Liver (tissue), 3 donors: Measurements from ENCODE around the gene WNT8A.

Source experiments
- FOXA1 ChIP-seq: IDR thresholded peaks from 2 replicates; pipeline ENCODE4 v1.6.1; 2016; ENCODE audit warnings: antibody characterized with exemption
- GABPA ChIP-seq, 2 donors: IDR thresholded peaks in 1 of 2; conservative IDR thresholded peaks in 1 of 2; 2 replicates each; pipeline ENCODE4 v1.6.1; 2016; ENCODE audit warnings: antibody characterized with exemption in 2 of 2, mild to moderate bottlenecking in 1 of 2, moderate library complexity in 1 of 2
- HNF4A ChIP-seq, 2 donors: conservative IDR thresholded peaks; 2 replicates each; pipeline ENCODE4 v1.6.1; 2016; ENCODE audit warnings: antibody characterized with exemption in 2 of 2, mild to moderate bottlenecking in 2 of 2
- JUND ChIP-seq, 2 donors: IDR thresholded peaks; 2 replicates each; pipeline ENCODE4 v1.6.1; 2016; ENCODE audit warnings: antibody characterized with exemption in 2 of 2
- NR2F2 ChIP-seq: IDR thresholded peaks from 2 replicates; pipeline ENCODE4 v1.6.1; 2016; ENCODE audit warnings: antibody characterized with exemption
- RAD21 ChIP-seq, 2 donors: IDR thresholded peaks; 2 replicates each; pipeline ENCODE4 v1.6.1; 2016; ENCODE audit warnings: antibody characterized with exemption in 2 of 2, mild to moderate bottlenecking in 2 of 2
- RXRA ChIP-seq, 2 donors: IDR thresholded peaks; 2 replicates each; pipeline ENCODE4 v1.6.1; 2017 to 2018; ENCODE audit warnings: antibody characterized with exemption in 2 of 2, mild to moderate bottlenecking in 1 of 2
- TF ChIP-seq, protein P1 (sequence below): fragments of 150-350 bp; IDR thresholded peaks from 2 replicates; pipeline ENCODE4 v1.5.1; 2017; ENCODE audit warnings: improper control_type of control experiment, low read depth, low read length; ENCODE audit not compliant: missing input control
- TF ChIP-seq, protein P2 (sequence below): IDR thresholded peaks from 2 replicates; pipeline ENCODE4 v1.6.1; 2016; ENCODE audit warnings: antibody characterized with exemption
- donor health status: healthy.
- donor health status: healthy.

DNA sequence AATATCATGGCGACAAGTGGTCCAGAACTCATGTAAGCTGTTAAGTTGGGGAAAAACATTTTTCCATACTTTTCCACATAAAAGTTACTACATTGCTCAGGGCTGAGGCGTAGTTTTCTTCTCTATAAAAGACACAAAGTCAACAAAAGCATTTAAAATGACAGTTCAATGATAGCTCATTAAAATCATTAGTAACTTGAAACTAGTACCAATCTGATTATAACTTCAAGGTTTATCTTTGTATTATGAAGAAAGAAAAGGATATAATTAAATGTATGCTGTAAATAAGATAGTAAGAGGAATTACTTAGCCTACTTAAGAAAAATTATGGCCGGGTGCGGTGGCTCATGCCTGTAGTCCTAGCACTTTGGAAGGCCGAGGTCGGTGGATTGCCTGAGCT lies 45.5 kb downstream of the WNT8A start:
- TF ChIP-seq GABPA (IDR thresholded peaks at IDR 0.05 in 1 of 2, conservative IDR thresholded peaks at IDR 0.05 in 1 of 2): no peak
- TF ChIP-seq, protein P1, sequence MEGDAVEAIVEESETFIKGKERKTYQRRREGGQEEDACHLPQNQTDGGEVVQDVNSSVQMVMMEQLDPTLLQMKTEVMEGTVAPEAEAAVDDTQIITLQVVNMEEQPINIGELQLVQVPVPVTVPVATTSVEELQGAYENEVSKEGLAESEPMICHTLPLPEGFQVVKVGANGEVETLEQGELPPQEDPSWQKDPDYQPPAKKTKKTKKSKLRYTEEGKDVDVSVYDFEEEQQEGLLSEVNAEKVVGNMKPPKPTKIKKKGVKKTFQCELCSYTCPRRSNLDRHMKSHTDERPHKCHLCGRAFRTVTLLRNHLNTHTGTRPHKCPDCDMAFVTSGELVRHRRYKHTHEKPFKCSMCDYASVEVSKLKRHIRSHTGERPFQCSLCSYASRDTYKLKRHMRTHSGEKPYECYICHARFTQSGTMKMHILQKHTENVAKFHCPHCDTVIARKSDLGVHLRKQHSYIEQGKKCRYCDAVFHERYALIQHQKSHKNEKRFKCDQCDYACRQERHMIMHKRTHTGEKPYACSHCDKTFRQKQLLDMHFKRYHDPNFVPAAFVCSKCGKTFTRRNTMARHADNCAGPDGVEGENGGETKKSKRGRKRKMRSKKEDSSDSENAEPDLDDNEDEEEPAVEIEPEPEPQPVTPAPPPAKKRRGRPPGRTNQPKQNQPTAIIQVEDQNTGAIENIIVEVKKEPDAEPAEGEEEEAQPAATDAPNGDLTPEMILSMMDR: no peak
- TF ChIP-seq FOXA1: no peak
- no peak for TF ChIP-seq HNF4A (conservative IDR thresholded peaks at IDR 0.05)
- no peak for TF ChIP-seq RXRA (IDR thresholded peaks at IDR 0.05)
- TF ChIP-seq, protein P2, sequence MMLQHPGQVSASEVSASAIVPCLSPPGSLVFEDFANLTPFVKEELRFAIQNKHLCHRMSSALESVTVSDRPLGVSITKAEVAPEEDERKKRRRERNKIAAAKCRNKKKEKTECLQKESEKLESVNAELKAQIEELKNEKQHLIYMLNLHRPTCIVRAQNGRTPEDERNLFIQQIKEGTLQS: no peak
- no peak for TF ChIP-seq NR2F2
- no peak for TF ChIP-seq RAD21 (IDR thresholded peaks at IDR 0.05)
- TF ChIP-seq JUND (IDR thresholded peaks at IDR 0.05): no peak
